ENCODE data around the gene STUM.

DNA sequence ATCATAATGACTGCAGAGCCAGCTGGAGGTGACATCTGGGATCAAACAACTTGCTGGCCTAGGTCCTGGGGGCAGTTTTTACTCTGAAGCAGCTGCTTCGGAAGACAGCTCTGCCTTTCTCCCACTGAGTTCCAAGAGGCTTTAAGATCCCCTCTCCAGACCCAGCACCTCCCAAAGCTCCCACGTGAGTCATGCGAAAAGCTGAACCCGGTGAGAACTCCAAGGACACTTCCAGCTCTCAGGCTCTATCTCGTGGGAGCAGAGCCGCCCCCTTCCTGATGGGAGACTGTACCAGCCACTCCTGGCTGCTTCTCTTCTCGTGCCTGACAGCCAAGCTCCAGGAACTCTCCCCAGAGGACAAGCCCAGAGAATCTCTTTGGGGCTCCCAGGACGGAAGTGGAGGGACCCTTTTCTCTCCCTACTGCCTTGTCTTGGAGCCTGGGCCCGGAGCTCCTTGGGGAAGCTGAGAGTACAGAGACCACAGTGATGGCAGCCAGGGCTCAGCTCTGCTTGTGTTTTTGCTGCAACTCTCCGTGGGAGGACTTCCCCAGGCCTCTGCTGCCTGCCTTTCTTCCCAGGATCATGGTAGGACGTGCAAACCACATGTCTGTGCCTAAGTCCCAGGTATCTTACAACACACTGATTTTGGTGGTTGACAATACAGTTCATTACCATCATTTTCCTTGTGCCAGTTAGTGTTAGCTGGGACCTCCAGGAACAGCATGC is 40.6 kb downstream of the STUM start:
- TF ChIP-seq YY1 (IDR thresholded peaks at IDR 0.05; ENCODE audit: low read depth, low read length) (no peak), CREM (IDR thresholded peaks at IDR 0.05; ENCODE audit: low read depth) (no peak), SIN3A (IDR thresholded peaks at IDR 0.05; ENCODE audit: low read depth, low read length) (no peak), BRCA1 (IDR thresholded peaks at IDR 0.05; ENCODE audit: low read depth, low read length) (no peak), RELB (IDR thresholded peaks at IDR 0.05; ENCODE audit: low read depth) (no peak), CTCF (IDR thresholded peaks at IDR 0.05 in 2 of 3, conservative IDR thresholded peaks at IDR 0.05 in 1 of 3; ENCODE audit: control insufficient read depth in 2 of 3, extremely low read depth in 1 of 3, insufficient read depth in 1 of 3, low read depth in 3 of 3, low read length in 3 of 3) (no peak), REST (IDR thresholded peaks at IDR 0.05; ENCODE audit: low read depth, low read length) (no peak), JUNB (IDR thresholded peaks at IDR 0.05) (no peak), CREB1 (IDR thresholded peaks at IDR 0.05; ENCODE audit: low read depth) (no peak)
- TF ChIP-seq, protein P1, sequence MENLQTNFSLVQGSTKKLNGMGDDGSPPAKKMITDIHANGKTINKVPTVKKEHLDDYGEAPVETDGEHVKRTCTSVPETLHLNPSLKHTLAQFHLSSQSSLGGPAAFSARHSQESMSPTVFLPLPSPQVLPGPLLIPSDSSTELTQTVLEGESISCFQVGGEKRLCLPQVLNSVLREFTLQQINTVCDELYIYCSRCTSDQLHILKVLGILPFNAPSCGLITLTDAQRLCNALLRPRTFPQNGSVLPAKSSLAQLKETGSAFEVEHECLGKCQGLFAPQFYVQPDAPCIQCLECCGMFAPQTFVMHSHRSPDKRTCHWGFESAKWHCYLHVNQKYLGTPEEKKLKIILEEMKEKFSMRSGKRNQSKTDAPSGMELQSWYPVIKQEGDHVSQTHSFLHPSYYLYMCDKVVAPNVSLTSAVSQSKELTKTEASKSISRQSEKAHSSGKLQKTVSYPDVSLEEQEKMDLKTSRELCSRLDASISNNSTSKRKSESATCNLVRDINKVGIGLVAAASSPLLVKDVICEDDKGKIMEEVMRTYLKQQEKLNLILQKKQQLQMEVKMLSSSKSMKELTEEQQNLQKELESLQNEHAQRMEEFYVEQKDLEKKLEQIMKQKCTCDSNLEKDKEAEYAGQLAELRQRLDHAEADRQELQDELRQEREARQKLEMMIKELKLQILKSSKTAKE (IDR thresholded peaks at IDR 0.05; ENCODE audit: low read depth, poor library complexity, severe bottlenecking), result no peak
